SK-N-MC (cell line): ENCODE results near the gene ASTN2.

ENCODE experiments used
- DNase-seq: peaks from one replicate; pipeline ENCODE4 v3.0.0-alpha.2; 2011; ENCODE audit warnings: low read depth, low spot score
- H3K27ac ChIP-seq: fragments of 200-600 bp; sonication (generic); 2 replicates; pipeline ENCODE4 v1.5.1; 2016; ENCODE audit warnings: mixed run types
- H3K36me3 ChIP-seq: fragments of 200-600 bp; sonication (generic); 2 replicates; pipeline ENCODE4 v1.6.1; 2017; ENCODE audit warnings: antibody characterized with exemption, low read length, mixed read lengths; ENCODE audit not compliant: insufficient read depth
- H3K4me3 ChIP-seq: fragments of 200-600 bp; sonication (generic); 2 replicates; pipeline ENCODE4 v1.5.1; 2016
- H3K9ac ChIP-seq: fragments of 200-600 bp; sonication (generic); 2 replicates; pipeline ENCODE4 v1.8.0; 2017; ENCODE audit warnings: mixed run types, mixed read lengths; ENCODE audit not compliant: insufficient read length
- H3K9me3 ChIP-seq: fragments of 200-600 bp; sonication (generic); 2 replicates; pipeline ENCODE4 v1.6.1; 2017; ENCODE audit warnings: low read depth, mild to moderate bottlenecking, antibody characterized with exemption, low read length, moderate library complexity, mixed read lengths
- EZH2 ChIP-seq: fragments of 200-600 bp; sonication (generic); IDR thresholded peaks from one replicate; pipeline ENCODE4 v1.6.1; 2017; ENCODE audit warnings: antibody characterized with exemption
- FOXP2 ChIP-seq: optimal IDR thresholded peaks from 2 replicates; pipeline ENCODE3; 2011; ENCODE audit warnings: mild to moderate bottlenecking, moderate library complexity; ENCODE audit not compliant: insufficient read depth; ENCODE audit errors: extremely low read length, control extremely low read depth
- POLR2AphosphoS5 ChIP-seq: IDR thresholded peaks from 2 replicates; pipeline ENCODE4 v1.6.1; 2012; ENCODE audit warnings: mild to moderate bottlenecking, low read depth, low read length, borderline replicate concordance

Gene ASTN2

DNA sequence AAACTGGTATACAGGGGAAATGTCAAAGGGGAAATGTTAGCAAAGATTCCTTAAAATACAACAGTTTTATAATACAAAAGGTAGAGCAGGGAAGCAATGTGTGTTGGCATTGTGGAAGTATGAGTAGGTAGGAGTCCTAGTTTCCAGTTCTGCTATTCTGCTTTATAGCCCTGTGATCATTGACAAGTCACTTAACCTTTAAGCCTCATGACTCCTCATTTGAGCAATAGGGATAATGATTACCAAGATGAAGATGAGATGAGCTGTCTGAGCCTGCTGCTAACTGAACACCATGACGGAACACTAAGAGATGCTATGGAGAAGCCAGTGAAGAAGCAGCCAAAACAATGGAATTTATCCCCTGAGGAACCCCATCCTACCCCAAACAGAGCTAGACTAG is 1009.5 kb downstream of the ASTN2 start:
- Histone ChIP-seq H3K9ac (no peak overlapping the region), H3K4me3 (no peak overlapping the region), H3K9me3 (no peaks in the 10 kb centered on the region), H3K27ac (no peak overlapping the region; the same call in 1 of the 2 replicates), H3K36me3 (peaks cover 2% of the 10 kb centered on the region)
- DNase-seq, result no peak
- TF ChIP-seq EZH2 (no peak), FOXP2 (no peak), POLR2AphosphoS5 (no peak)

DNA sequence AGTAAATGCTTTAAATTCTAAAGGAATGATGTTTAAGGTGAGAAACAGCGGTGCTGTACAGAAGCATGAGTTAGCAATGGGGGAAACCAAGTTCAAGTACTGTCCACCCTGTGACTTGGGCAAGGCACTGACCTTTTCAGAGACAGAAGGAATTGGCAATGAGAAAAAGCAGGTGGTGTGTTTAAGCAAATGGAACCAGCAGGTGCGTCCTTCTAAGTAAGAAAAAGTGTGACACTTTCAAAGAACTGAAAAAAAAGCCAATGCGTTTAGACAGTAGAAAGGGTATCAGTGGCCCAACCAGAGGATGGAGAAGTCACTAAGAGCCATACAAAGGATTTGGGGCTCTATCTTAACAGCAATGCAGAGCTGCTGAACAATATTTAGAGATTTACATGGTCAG is 1010.6 kb downstream of the ASTN2 start:
- DNase-seq, result no peak
- Histone ChIP-seq H3K36me3 (peaks cover 13% of the 10 kb centered on the region), H3K27ac (peak overlapping the region; percentile 51; the same call in 1 of the 2 replicates), H3K9me3 (no peaks in the 10 kb centered on the region), H3K9ac (no peak overlapping the region), H3K4me3 (no peak overlapping the region)
- TF ChIP-seq POLR2AphosphoS5, result no peak
- TF ChIP-seq EZH2, result no peak
- TF ChIP-seq FOXP2, result no peak

DNA sequence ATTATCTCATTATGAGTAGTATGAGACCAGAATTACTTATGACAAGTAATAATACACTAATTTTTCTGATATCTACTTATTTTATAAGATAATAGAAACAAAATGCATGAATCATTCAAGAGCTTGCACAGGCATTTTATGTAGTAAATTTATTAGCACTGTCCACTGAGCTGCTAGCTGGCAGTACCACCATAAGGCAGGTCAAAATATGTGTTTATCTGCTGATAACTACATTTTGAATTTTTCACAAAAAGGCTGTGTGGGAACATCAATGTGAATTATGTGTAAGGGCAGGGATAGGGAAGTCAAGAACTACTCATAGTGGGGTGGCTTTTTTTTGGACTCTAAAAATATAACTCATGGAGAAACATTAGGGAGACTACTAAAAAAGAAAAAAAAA is 1011.7 kb downstream of the ASTN2 start:
- no peak overlapping the region for H3K9ac ChIP-seq
- H3K36me3 ChIP-seq, result peaks cover 24% of the 10 kb centered on the region
- peak overlapping the region; percentile 51; the same call in 1 of the 2 replicates for H3K27ac ChIP-seq
- TF ChIP-seq FOXP2 (no peak), EZH2 (no peak), POLR2AphosphoS5 (no peak)
- no peak overlapping the region for H3K4me3 ChIP-seq
- DNase-seq, result no peak
- no peaks in the 10 kb centered on the region for H3K9me3 ChIP-seq

GRCh38 chr9:116395699-116396037 is 1019.2 kb downstream of the ASTN2 start:
- Histone ChIP-seq H3K27ac (peak overlapping the region; percentile 93), H3K36me3 (peaks cover 99% of the 10 kb centered on the region), H3K4me3 (no peak overlapping the region), H3K9me3 (no peaks in the 10 kb centered on the region), H3K9ac (no peak overlapping the region)
- DNase-seq, result no peak
- TF ChIP-seq FOXP2, result no peak
- TF ChIP-seq EZH2, result no peak
- TF ChIP-seq POLR2AphosphoS5, result no peak

DNA sequence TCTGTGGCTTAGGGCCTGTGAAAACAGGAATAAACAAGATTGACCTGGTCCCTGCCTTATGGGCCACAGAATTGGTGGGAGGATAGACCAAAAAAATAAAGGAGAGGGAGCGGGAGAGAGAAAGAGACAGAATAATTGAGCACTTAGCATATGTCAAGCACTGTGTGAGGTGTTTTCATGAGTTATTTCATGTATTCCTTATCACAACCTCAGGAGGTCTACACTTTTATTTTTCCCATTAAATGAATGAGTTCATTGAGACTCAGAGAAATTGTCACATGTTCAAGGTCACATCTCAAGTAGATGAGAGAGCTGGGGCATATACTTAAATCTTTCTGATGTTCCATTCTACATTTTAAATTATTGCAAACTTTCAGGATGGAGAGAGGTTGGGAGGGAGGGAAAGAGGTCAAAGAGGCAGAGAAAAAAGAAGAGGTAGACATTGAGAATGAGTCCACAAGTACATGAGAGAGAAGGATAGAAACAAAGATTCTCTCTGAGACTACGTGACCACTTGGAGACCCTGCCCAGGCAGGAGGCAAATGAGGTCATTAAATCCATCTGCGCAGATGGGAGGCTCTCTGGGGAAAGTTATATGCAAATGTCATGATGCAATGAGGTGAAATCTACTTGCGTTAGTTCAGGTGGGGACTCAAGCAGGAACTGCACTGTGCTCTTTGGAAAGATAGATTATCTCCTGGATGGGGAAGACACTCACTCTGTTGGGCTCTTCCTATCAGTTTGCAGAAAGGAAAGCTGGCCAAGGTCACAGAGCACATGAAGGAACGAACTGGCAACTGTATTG is 1019.8 kb downstream of the ASTN2 start:
- H3K27ac ChIP-seq, result peak overlapping the region; percentile 93
- H3K36me3 ChIP-seq, result peaks cover 100% of the 10 kb centered on the region
- no peak overlapping the region for H3K9ac ChIP-seq
- DNase-seq, result peak; percentile 30
- TF ChIP-seq FOXP2, result no peak
- TF ChIP-seq EZH2, result no peak
- no peak for TF ChIP-seq POLR2AphosphoS5
- no peaks in the 10 kb centered on the region for H3K9me3 ChIP-seq
- H3K4me3 ChIP-seq, result no peak overlapping the region

DNA sequence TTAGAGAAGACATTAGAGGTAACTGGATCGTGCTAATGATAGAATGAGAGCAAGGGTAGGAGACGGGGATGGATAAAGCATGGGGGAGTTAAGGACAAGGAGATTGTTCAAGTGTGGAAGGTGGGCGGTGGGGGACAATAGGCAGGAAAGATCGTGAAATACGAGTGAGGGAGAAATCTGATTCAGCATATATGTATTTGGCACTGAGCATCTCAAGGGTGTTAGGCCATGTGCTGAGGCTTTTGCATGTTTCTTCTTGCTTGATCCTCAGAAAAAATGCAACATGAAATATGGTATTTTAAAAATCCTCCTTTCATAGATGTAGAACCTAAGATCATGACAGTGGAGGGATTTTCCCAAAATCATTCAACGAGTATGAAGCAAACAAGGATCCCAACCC is 1020.8 kb downstream of the ASTN2 start:
- Histone ChIP-seq H3K27ac (peak overlapping the region; percentile 93), H3K9me3 (no peaks in the 10 kb centered on the region), H3K9ac (no peak overlapping the region), H3K36me3 (peaks cover 100% of the 10 kb centered on the region), H3K4me3 (no peak overlapping the region)
- TF ChIP-seq EZH2, result no peak
- no peak for TF ChIP-seq FOXP2
- no peak for TF ChIP-seq POLR2AphosphoS5
- no peak for DNase-seq

- H3K9me3 ChIP-seq, result no peaks in the 10 kb centered on the region
- no peak overlapping the region for H3K9ac ChIP-seq
- DNase-seq, result no peak
- peaks cover 100% of the 10 kb centered on the region for H3K36me3 ChIP-seq
- no peak overlapping the region for H3K4me3 ChIP-seq
- TF ChIP-seq FOXP2 (no peak), EZH2 (no peak), POLR2AphosphoS5 (no peak)
- peak overlapping the region; percentile 43; the same call in 1 of the 2 replicates for H3K27ac ChIP-seq
Observed at GRCh38 chr9:116393198-116393597, 1021.7 kb downstream of the ASTN2 start.

DNA sequence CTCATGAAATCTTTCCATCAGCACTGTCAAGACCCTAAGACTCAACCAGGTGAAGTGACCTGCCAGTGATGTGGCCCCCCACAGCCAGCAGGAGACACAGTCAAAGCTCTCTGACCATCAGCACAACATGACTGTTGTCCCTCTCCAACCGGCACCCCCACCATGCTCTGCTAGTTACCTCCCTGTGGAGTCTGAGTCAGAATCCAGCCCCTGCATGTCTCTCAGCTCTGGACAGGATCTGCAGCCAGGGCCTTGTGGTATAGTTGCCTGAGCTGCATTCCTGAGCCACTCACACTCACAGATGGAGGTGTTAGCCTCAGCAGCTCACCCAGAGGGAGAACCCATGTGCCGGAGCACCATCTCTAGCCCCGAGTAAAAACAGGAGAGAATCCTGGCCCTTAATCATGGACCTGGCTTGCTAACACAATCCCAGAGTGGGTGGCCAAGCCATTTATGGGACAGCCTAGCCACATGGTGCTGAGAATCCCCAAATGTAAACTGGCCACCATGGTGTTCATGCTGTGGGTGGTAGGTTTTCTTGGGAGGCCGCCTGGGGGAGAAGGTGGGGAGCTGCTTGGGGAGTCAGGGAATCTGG is 1023.5 kb downstream of the ASTN2 start:
- Histone ChIP-seq H3K36me3 (peaks cover 100% of the 10 kb centered on the region), H3K9ac (no peak overlapping the region), H3K4me3 (no peak overlapping the region), H3K9me3 (no peaks in the 10 kb centered on the region), H3K27ac (no peak overlapping the region)
- no peak for DNase-seq
- TF ChIP-seq POLR2AphosphoS5 (no peak), FOXP2 (no peak), EZH2 (no peak)
